ENCODE measurements around the gene BABAM2. TPM values are rescaled to one million over a fixed set of nuclear protein-coding genes. Genes with fewer than 3 reads are reported as not detected.

Gene BABAM2
- total and polyA plus RNA-seq, 2 of the 4 experiments (the other 2 are of a cell fraction): 20.9 to 23.1 TPM

DNA sequence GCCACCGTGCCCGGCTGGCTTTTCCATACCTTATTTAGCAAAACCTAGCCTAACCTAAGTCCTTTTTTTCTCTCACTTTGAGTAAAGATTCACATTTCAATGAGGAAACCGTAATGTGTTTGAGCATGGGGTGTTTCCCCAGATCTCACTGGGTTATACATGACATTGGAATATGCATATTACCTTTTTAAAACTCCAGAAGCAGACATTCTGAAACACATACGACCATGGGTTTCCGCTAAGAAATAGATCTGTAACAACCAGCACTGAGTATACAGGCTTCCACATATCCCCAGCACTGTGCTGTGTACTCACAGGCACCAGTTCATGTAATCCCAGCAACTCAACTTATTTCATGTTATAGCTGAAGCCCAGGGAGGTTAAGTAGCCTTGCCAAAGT, 461.1 kb downstream of the BABAM2 start:
- H3K4me1 ChIP-seq (ENCODE audit: control insufficient read depth, insufficient read depth, low read length): peaks cover 20% of the 10 kb centered on the region
- CTCF ChIA-PET: no interaction called here
- no peak overlapping the region for H3K4me3 ChIP-seq (ENCODE audit: insufficient read depth, low read depth, low read length)
- H3K56ac ChIP-seq (ENCODE audit: extremely low read depth, insufficient read depth, low read length): no peak overlapping the region
- no peaks in the 10 kb centered on the region for H4K20me1 ChIP-seq (ENCODE audit: insufficient read depth, low read length)
- in situ Hi-C loops (cut with MboI; ENCODE audit: low sequenced_read_pairs): no loop called here
- TF ChIP-seq CEBPB (IDR thresholded peaks at IDR 0.05; ENCODE audit: low read depth, low read length) (no peak), NFE2L2 (IDR thresholded peaks at IDR 0.05; ENCODE audit: low read depth, low read length) (no peak), SMC3 (IDR thresholded peaks at IDR 0.05; ENCODE audit: low read depth, low read length) (no peak)
- no peak overlapping the region for H3K4me2 ChIP-seq (ENCODE audit: low read depth, low read length)
- H3K14ac ChIP-seq (replicated peaks; ENCODE audit: low read depth, low read length): no peak overlapping the region
- no peak overlapping the region for H2BK20ac ChIP-seq (ENCODE audit: low read depth, low read length)
- no peak overlapping the region for H4K5ac ChIP-seq (ENCODE audit: low read depth, low read length)
- no peak overlapping the region for H2AK5ac ChIP-seq (ENCODE audit: low read depth, low read length)
- no peak overlapping the region for H3K27ac ChIP-seq (ENCODE audit: insufficient read depth, low read length)
- H3K9ac ChIP-seq (ENCODE audit: low read depth, low read length): no peak overlapping the region
- H2AFZ ChIP-seq (replicated peaks; ENCODE audit: low read length, poor library complexity): no peak overlapping the region
- no peak overlapping the region for H2BK5ac ChIP-seq (ENCODE audit: low read depth, low read length, poor library complexity, severe bottlenecking)
- dilution Hi-C loops (cut with HindIII; ENCODE audit: low sequenced_read_pairs, unreplicated experiment): no loop called here
- no TSS peak for BruUV-seq (replicated peaks)
- no peaks in the 10 kb centered on the region for H3K27me3 ChIP-seq (ENCODE audit: control insufficient read depth, insufficient read depth, low read length)
- H3K9me1 ChIP-seq (ENCODE audit: insufficient read depth, low read length): peaks cover 17% of the 10 kb centered on the region
- H3K36me3 ChIP-seq (ENCODE audit: control insufficient read depth, insufficient read depth, low read length): no peaks in the 10 kb centered on the region
- no peak overlapping the region; the same call in 1 of the 2 replicates for H3K18ac ChIP-seq (ENCODE audit: low read depth, low read length)
- no peak overlapping the region for H2AK9ac ChIP-seq (replicated peaks; ENCODE audit: low read depth, low read length, poor library complexity)
- no peak overlapping the region for H4K91ac ChIP-seq (ENCODE audit: insufficient read depth, low read depth, low read length)
- no peak overlapping the region for H2BK120ac ChIP-seq (ENCODE audit: low read depth, low read length)
- no peak overlapping the region for H3K4ac ChIP-seq (ENCODE audit: low read depth, low read length)
- DNase-seq (no peak), ATAC-seq (ENCODE audit: low read depth) (no peak)
- POLR2A ChIA-PET (ENCODE audit: unreplicated experiment): no interaction called here
- H3K79me1 ChIP-seq (ENCODE audit: low read depth in 1 of 2, low read length in 2 of 2): peaks cover 0 to 4% of the 10 kb centered on the region in 2 experiments; a peak in 1 of 4 replicates
- no peak overlapping the region for H4K8ac ChIP-seq (ENCODE audit: low read depth in 2 of 2, low read length in 2 of 2)
- no peak overlapping the region for H3K23ac ChIP-seq (ENCODE audit: low read depth, low read length)
- H2BK15ac ChIP-seq (ENCODE audit: low read depth, low read length): no peak overlapping the region
- intact Hi-C loops (cut with micrococcal nuclease): no loop called here
- WGBS, 2 experiments (ENCODE audit: extremely low coverage in 2 of 2, insufficient read length in 1 of 2): 100% methylated on average over 2 of the region's 5 CpGs; no CpG with 5 or more reads in 1 of the 2 experiments
- H3K9me3 ChIP-seq (ENCODE audit: control insufficient read depth, insufficient read depth, low read length): no peaks in the 10 kb centered on the region
